H1 (cell line): Measurements from ENCODE around the gene MECR. TPM values are rescaled to one million over a fixed set of nuclear protein-coding genes. Genes with fewer than 3 reads are reported as not detected.

ENCODE experiments used
- CTBP2 ChIP-seq: IDR thresholded peaks from 2 replicates; pipeline ENCODE4 v1.7.0; 2011; ENCODE audit warnings: borderline replicate concordance, mild to moderate bottlenecking, moderate library complexity, mixed read lengths, low read length; ENCODE audit not compliant: insufficient read depth, insufficient read length
- KDM1A ChIP-seq: fragments of 200-600, 300-600 bp; sonication (generic); IDR thresholded peaks from 2 replicates; pipeline ENCODE4 v1.7.1; 2016; ENCODE audit warnings: mild to moderate bottlenecking, low read length, borderline replicate concordance
- PHF8 ChIP-seq: fragments of 200-600 bp; sonication (generic); conservative IDR thresholded peaks from 2 replicates; pipeline ENCODE4 v1.7.1; 2012; ENCODE audit warnings: low read depth, mild to moderate bottlenecking, inconsistent platforms, low read length, moderate library complexity
- RBBP5 ChIP-seq: IDR thresholded peaks from 2 replicates; pipeline ENCODE4 v1.7.1; 2012; ENCODE audit warnings: low read depth, mild to moderate bottlenecking, inconsistent platforms, low read length, moderate library complexity, borderline replicate concordance
- RNF2 ChIP-seq: fragments of 200-900, 300-1000 bp; sonication (generic); IDR thresholded peaks from 2 replicates; pipeline ENCODE4 v1.7.1; 2016; ENCODE audit warnings: borderline replicate concordance, low read depth, mild to moderate bottlenecking, antibody characterized with exemption, low read length; ENCODE audit not compliant: poor library complexity, severe bottlenecking; ENCODE audit errors: missing control alignments
- SRF ChIP-seq: IDR thresholded peaks from 2 replicates; pipeline ENCODE4 v1.6.1; 2011; ENCODE audit warnings: mild to moderate bottlenecking, low read depth, low read length, moderate library complexity
- polyA plus RNA-seq, 7 experiments: library from polyadenylated mRNA; depleted of rRNA in 3 of 7; stranded (reverse) in 5 of 7; unstranded in 2 of 7; fragments of >200 nt in 5 of 7; fragments of 200-250 nt in 2 of 7; gene quantifications; 1 replicate in 5 of 7; 2 replicates in 1 of 7; 4 replicates in 1 of 7; pipeline versions ENCODE4 v1.2.1 to v1.2.3, GENCODE V29; 2011 to 2013; ENCODE audit warnings: missing spikeins in 2 of 7, mixed read lengths in 2 of 7
- total RNA-seq: library from RNA; stranded (reverse); fragmentation: NEBNext Ultra II Directional; extraction: Animal tissue kit (Norgen Biotek cat#: 25700); gene quantifications from 2 replicates; pipeline ENCODE4 v1.2.1, GENCODE V29; 2021
- TF ChIP-seq, protein P1 (sequence below): fragments of 300-600 bp; sonication (generic); IDR thresholded peaks from 2 replicates; pipeline ENCODE4 v1.7.1; 2012; ENCODE audit warnings: low read length, moderate library complexity, mild to moderate bottlenecking, inconsistent platforms; ENCODE audit not compliant: insufficient replicate concordance
- TF ChIP-seq, protein P2 (sequence below), 3 experiments: IDR thresholded peaks; 1 replicate in 2 of 3; 2 replicates in 1 of 3; pipeline versions ENCODE4 v1.5.1 to v1.6.1; 2011; ENCODE audit warnings: low read length in 3 of 3, mild to moderate bottlenecking in 3 of 3, inconsistent platforms in 2 of 3, low read depth in 1 of 3, moderate library complexity in 1 of 3; ENCODE audit not compliant: insufficient read depth in 1 of 3; ENCODE audit errors: control extremely low read depth in 1 of 3

Gene MECR
- total and polyA plus RNA-seq, 2 of the 8 experiments (the other 6 are each of a cell fraction or from before 2014, with no cell fraction given), result 24.2 to 24.4 TPM

DNA sequence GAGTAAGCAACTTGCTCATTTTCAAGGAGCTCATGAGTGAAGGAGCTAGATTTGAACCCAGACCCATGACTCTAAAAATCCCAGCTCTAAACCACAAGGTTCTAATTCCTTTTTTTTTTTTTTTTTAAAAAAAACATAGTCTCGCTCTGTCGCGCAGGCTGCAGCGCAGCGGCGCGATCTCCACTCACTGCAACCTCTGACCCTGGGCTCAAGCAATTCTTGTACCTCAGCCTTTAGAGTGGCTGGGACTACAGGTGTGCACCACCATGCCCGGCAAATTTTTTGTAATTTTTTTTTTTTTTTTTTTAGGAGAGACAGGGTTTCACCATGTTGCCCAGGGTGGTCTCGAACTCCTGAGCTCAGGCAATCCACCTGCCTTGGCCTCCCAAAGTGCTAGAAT is 62.8 kb downstream of the MECR start (continued):
- TF ChIP-seq, protein P1, sequence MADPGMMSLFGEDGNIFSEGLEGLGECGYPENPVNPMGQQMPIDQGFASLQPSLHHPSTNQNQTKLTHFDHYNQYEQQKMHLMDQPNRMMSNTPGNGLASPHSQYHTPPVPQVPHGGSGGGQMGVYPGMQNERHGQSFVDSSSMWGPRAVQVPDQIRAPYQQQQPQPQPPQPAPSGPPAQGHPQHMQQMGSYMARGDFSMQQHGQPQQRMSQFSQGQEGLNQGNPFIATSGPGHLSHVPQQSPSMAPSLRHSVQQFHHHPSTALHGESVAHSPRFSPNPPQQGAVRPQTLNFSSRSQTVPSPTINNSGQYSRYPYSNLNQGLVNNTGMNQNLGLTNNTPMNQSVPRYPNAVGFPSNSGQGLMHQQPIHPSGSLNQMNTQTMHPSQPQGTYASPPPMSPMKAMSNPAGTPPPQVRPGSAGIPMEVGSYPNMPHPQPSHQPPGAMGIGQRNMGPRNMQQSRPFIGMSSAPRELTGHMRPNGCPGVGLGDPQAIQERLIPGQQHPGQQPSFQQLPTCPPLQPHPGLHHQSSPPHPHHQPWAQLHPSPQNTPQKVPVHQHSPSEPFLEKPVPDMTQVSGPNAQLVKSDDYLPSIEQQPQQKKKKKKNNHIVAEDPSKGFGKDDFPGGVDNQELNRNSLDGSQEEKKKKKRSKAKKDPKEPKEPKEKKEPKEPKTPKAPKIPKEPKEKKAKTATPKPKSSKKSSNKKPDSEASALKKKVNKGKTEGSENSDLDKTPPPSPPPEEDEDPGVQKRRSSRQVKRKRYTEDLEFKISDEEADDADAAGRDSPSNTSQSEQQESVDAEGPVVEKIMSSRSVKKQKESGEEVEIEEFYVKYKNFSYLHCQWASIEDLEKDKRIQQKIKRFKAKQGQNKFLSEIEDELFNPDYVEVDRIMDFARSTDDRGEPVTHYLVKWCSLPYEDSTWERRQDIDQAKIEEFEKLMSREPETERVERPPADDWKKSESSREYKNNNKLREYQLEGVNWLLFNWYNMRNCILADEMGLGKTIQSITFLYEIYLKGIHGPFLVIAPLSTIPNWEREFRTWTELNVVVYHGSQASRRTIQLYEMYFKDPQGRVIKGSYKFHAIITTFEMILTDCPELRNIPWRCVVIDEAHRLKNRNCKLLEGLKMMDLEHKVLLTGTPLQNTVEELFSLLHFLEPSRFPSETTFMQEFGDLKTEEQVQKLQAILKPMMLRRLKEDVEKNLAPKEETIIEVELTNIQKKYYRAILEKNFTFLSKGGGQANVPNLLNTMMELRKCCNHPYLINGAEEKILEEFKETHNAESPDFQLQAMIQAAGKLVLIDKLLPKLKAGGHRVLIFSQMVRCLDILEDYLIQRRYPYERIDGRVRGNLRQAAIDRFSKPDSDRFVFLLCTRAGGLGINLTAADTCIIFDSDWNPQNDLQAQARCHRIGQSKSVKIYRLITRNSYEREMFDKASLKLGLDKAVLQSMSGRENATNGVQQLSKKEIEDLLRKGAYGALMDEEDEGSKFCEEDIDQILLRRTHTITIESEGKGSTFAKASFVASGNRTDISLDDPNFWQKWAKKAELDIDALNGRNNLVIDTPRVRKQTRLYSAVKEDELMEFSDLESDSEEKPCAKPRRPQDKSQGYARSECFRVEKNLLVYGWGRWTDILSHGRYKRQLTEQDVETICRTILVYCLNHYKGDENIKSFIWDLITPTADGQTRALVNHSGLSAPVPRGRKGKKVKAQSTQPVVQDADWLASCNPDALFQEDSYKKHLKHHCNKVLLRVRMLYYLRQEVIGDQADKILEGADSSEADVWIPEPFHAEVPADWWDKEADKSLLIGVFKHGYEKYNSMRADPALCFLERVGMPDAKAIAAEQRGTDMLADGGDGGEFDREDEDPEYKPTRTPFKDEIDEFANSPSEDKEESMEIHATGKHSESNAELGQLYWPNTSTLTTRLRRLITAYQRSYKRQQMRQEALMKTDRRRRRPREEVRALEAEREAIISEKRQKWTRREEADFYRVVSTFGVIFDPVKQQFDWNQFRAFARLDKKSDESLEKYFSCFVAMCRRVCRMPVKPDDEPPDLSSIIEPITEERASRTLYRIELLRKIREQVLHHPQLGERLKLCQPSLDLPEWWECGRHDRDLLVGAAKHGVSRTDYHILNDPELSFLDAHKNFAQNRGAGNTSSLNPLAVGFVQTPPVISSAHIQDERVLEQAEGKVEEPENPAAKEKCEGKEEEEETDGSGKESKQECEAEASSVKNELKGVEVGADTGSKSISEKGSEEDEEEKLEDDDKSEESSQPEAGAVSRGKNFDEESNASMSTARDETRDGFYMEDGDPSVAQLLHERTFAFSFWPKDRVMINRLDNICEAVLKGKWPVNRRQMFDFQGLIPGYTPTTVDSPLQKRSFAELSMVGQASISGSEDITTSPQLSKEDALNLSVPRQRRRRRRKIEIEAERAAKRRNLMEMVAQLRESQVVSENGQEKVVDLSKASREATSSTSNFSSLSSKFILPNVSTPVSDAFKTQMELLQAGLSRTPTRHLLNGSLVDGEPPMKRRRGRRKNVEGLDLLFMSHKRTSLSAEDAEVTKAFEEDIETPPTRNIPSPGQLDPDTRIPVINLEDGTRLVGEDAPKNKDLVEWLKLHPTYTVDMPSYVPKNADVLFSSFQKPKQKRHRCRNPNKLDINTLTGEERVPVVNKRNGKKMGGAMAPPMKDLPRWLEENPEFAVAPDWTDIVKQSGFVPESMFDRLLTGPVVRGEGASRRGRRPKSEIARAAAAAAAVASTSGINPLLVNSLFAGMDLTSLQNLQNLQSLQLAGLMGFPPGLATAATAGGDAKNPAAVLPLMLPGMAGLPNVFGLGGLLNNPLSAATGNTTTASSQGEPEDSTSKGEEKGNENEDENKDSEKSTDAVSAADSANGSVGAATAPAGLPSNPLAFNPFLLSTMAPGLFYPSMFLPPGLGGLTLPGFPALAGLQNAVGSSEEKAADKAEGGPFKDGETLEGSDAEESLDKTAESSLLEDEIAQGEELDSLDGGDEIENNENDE, result no peak
- TF ChIP-seq KDM1A (no peak), RNF2 (no peak), RBBP5 (no peak), PHF8 (no peak), CTBP2 (no peak), SRF (no peak)
- TF ChIP-seq, protein P2, sequence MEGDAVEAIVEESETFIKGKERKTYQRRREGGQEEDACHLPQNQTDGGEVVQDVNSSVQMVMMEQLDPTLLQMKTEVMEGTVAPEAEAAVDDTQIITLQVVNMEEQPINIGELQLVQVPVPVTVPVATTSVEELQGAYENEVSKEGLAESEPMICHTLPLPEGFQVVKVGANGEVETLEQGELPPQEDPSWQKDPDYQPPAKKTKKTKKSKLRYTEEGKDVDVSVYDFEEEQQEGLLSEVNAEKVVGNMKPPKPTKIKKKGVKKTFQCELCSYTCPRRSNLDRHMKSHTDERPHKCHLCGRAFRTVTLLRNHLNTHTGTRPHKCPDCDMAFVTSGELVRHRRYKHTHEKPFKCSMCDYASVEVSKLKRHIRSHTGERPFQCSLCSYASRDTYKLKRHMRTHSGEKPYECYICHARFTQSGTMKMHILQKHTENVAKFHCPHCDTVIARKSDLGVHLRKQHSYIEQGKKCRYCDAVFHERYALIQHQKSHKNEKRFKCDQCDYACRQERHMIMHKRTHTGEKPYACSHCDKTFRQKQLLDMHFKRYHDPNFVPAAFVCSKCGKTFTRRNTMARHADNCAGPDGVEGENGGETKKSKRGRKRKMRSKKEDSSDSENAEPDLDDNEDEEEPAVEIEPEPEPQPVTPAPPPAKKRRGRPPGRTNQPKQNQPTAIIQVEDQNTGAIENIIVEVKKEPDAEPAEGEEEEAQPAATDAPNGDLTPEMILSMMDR (IDR thresholded peaks at IDR 0.05; ENCODE audit: control extremely low read depth in 1 of 3, insufficient read depth in 1 of 3, low read depth in 1 of 3, low read length in 3 of 3), result no peak
